ENCODE data around the gene SPATA9. TPM values are rescaled to one million over a fixed set of nuclear protein-coding genes. Genes with fewer than 3 reads are reported as not detected.

Gene SPATA9
- total and polyA plus RNA-seq, 2 of the 8 experiments (the other 6 are each of a cell fraction or from before 2014, with no cell fraction given) = not detected

- TF ChIP-seq CHD7 (IDR thresholded peaks at IDR 0.05; ENCODE audit: insufficient replicate concordance, low read length) (no peak), POLR2AphosphoS5 (IDR thresholded peaks at IDR 0.05; ENCODE audit: low read depth, low read length) (no peak), ATF3 (IDR thresholded peaks at IDR 0.05; ENCODE audit: insufficient read depth, low read depth, low read length) (no peak), YY1 (IDR thresholded peaks at IDR 0.05; ENCODE audit: low read depth, low read length) (no peak)
Measured at GRCh38 chr5:95652849-95653248, 29.9 kb downstream of the SPATA9 start (continued).
